ENCODE data around the gene SBF2.

The SBF2 gene

GRCh38 chr11:9753021-9753420 is 541.0 kb downstream of the SBF2 start:
- Histone ChIP-seq H3K36me3 (peaks cover 20% of the 10 kb centered on the region), H3K4me1 (ENCODE audit: control insufficient read depth in 1 of 2, insufficient read depth in 1 of 2, low read depth in 1 of 2, low read length in 1 of 2) (peaks cover 5 to 7% of the 10 kb centered on the region in 2 experiments), H3K27ac (no peak overlapping the region), H3K4me3 (ENCODE audit: low read depth in 1 of 2, low read length in 1 of 2) (no peak overlapping the region), H3K9me3 (no peaks in the 10 kb centered on the region), H3K27me3 (no peaks in the 10 kb centered on the region)
- TF ChIP-seq CTCF (IDR thresholded peaks at IDR 0.05), result no peak

- no peak overlapping the region for H3K27ac ChIP-seq
- TF ChIP-seq CTCF (IDR thresholded peaks at IDR 0.05), result no peak
- no peaks in the 10 kb centered on the region for H3K4me1 ChIP-seq (ENCODE audit: control insufficient read depth in 1 of 2, insufficient read depth in 1 of 2, low read depth in 1 of 2, low read length in 1 of 2)
- no peak overlapping the region for H3K4me3 ChIP-seq (ENCODE audit: low read depth in 1 of 2, low read length in 1 of 2)
- H3K27me3 ChIP-seq, result no peaks in the 10 kb centered on the region
- H3K36me3 ChIP-seq, result peaks cover 20% of the 10 kb centered on the region
- no peaks in the 10 kb centered on the region for H3K9me3 ChIP-seq
These were observed 541.9 kb downstream of the SBF2 start for GRCh38 chr11:9752091-9752490.

GRCh38 chr11:9750551-9750950 is 543.5 kb downstream of the SBF2 start:
- Histone ChIP-seq H3K36me3 (peaks cover 20% of the 10 kb centered on the region), H3K9me3 (no peaks in the 10 kb centered on the region), H3K4me1 (ENCODE audit: control insufficient read depth in 1 of 2, insufficient read depth in 1 of 2, low read depth in 1 of 2, low read length in 1 of 2) (no peaks in the 10 kb centered on the region), H3K27me3 (no peaks in the 10 kb centered on the region), H3K4me3 (ENCODE audit: low read depth in 1 of 2, low read length in 1 of 2) (no peak overlapping the region), H3K27ac (no peak overlapping the region)
- no peak for TF ChIP-seq CTCF (IDR thresholded peaks at IDR 0.05)

GRCh38 chr11:9748361-9748970 is 545.6 kb downstream of the SBF2 start:
- no peak overlapping the region for H3K4me3 ChIP-seq (ENCODE audit: low read depth in 1 of 2, low read length in 1 of 2)
- H3K27ac ChIP-seq, result no peak overlapping the region
- H3K9me3 ChIP-seq, result no peaks in the 10 kb centered on the region
- H3K36me3 ChIP-seq, result peaks cover 20% of the 10 kb centered on the region
- TF ChIP-seq CTCF (IDR thresholded peaks at IDR 0.05), result peak; percentile 12
- H3K4me1 ChIP-seq (ENCODE audit: control insufficient read depth in 1 of 2, insufficient read depth in 1 of 2, low read depth in 1 of 2, low read length in 1 of 2), result no peaks in the 10 kb centered on the region
- no peaks in the 10 kb centered on the region for H3K27me3 ChIP-seq

GRCh38 chr11:9747828-9748227 is 546.2 kb downstream of the SBF2 start:
- H3K36me3 ChIP-seq, result peaks cover 20% of the 10 kb centered on the region
- no peaks in the 10 kb centered on the region for H3K27me3 ChIP-seq
- no peaks in the 10 kb centered on the region for H3K4me1 ChIP-seq (ENCODE audit: control insufficient read depth in 1 of 2, insufficient read depth in 1 of 2, low read depth in 1 of 2, low read length in 1 of 2)
- TF ChIP-seq CTCF (IDR thresholded peaks at IDR 0.05), result no peak
- H3K27ac ChIP-seq, result no peak overlapping the region
- H3K9me3 ChIP-seq, result no peaks in the 10 kb centered on the region
- H3K4me3 ChIP-seq (ENCODE audit: low read depth in 1 of 2, low read length in 1 of 2), result no peak overlapping the region
